H1 (cell line): ENCODE data around the gene TSSK6. TPM values are rescaled to one million over a fixed set of nuclear protein-coding genes. Genes with fewer than 3 reads are reported as not detected.

Source experiments
- CTCF ChIA-PET: fragments of 300-600 bp; sonication (Branson Sonifier 250); formaldehyde crosslinking; loops from one replicate; lab custom pipeline; 2021; ENCODE audit not compliant: partially characterized antibody; lab: Charles Lee
- POLR2A ChIA-PET: fragments of 300-600 bp; sonication (Branson Sonifier 250); formaldehyde crosslinking; loops from one replicate; lab custom pipeline; 2021; ENCODE audit warnings: inconsistent platforms; ENCODE audit not compliant: partially characterized antibody; lab: Charles Lee
- DNase-seq, 2 experiments: peaks; one replicate each; pipeline versions ENCODE4 v3.0.0 to v3.0.0-alpha.2; 2010 to 2022; ENCODE audit warnings: low spot score in 2 of 2, low read depth in 1 of 2, mixed read lengths in 1 of 2
- FAIRE-seq: peaks from 2 replicates; lab custom pipeline; 2011; peaks lifted over from hg19 to GRCh38; lab: Jason Lieb, UNC
- H2AFZ ChIP-seq: 2 replicates; pipeline ENCODE4 v1.8.1; 2012; ENCODE audit warnings: low read length, inconsistent platforms
- H2AK5ac ChIP-seq: 2 replicates; pipeline ENCODE4 v1.6.1; 2013; ENCODE audit warnings: low read depth, low read length
- H2BK120ac ChIP-seq: replicated peaks from 2 replicates; pipeline ENCODE3; 2013; ENCODE audit warnings: low read depth, low read length, inconsistent platforms
- H2BK12ac ChIP-seq: 2 replicates; pipeline ENCODE4 v1.6.1; 2013; ENCODE audit warnings: low read depth, low read length
- H2BK15ac ChIP-seq: 2 replicates; pipeline ENCODE4 v1.6.1; 2013; ENCODE audit warnings: low read length
- H2BK20ac ChIP-seq: 2 replicates; pipeline ENCODE4 v1.6.1; 2013; ENCODE audit warnings: low read length
- H2BK5ac ChIP-seq: 2 replicates; pipeline ENCODE4 v1.6.1; 2013; ENCODE audit warnings: low read depth, low read length
- H3K14ac ChIP-seq: 2 replicates; pipeline ENCODE4 v1.6.1; 2013; ENCODE audit warnings: inconsistent platforms; ENCODE audit not compliant: insufficient read length
- H3K18ac ChIP-seq: 2 replicates; pipeline ENCODE4 v1.6.1; 2013; ENCODE audit warnings: low read length; ENCODE audit errors: extremely low read depth
- H3K23ac ChIP-seq: 2 replicates; pipeline ENCODE4 v1.6.1; 2013; ENCODE audit warnings: inconsistent platforms; ENCODE audit not compliant: insufficient read length
- H3K23me2 ChIP-seq: 2 replicates; pipeline ENCODE4 v1.6.1; 2013; ENCODE audit warnings: low read depth, low read length
- H3K27ac ChIP-seq: 2 replicates; pipeline ENCODE4 v1.6.1; 2011; ENCODE audit warnings: low read depth, low read length, inconsistent platforms
- H3K27me3 ChIP-seq, 4 experiments: replicated peaks in 1 of 4; 1 replicate in 1 of 4; 2 replicates in 3 of 4; pipeline versions ENCODE4 v1.6.1 to v1.8.1; 2011 to 2013; ENCODE audit warnings: low read length in 3 of 4, mild to moderate bottlenecking in 3 of 4, inconsistent platforms in 2 of 4, mixed read lengths in 2 of 4, moderate library complexity in 1 of 4; ENCODE audit not compliant: control insufficient read depth in 3 of 4, insufficient read depth in 3 of 4; ENCODE audit errors: extremely low read depth in 1 of 4
- H3K36me3 ChIP-seq, 4 experiments: 2 replicates each; pipeline versions ENCODE4 v1.6.1 to v1.8.1; 2011 to 2013; ENCODE audit warnings: mild to moderate bottlenecking in 4 of 4, low read length in 3 of 4, moderate library complexity in 2 of 4, control low read depth in 1 of 4, inconsistent platforms in 1 of 4; ENCODE audit not compliant: insufficient read depth in 4 of 4, control insufficient read depth in 2 of 4
- H3K4ac ChIP-seq: replicated peaks from 2 replicates; pipeline ENCODE3; 2013; ENCODE audit warnings: low read length, low read depth, mixed read lengths, inconsistent platforms; ENCODE audit not compliant: insufficient read length
- H3K4me1 ChIP-seq, 4 experiments: replicated peaks in 1 of 4; 1 replicate in 1 of 4; 2 replicates in 3 of 4; pipeline versions ENCODE4 v1.6.1 to v1.8.1; 2011 to 2013; ENCODE audit warnings: low read length in 3 of 4, inconsistent platforms in 2 of 4, mixed read lengths in 1 of 4; ENCODE audit not compliant: insufficient read depth in 4 of 4, control insufficient read depth in 3 of 4
- H3K4me2 ChIP-seq, 2 experiments: 2 replicates each; pipeline versions ENCODE4 v1.6.1 to v1.8.1; 2011 to 2013; ENCODE audit warnings: low read depth in 2 of 2, low read length in 2 of 2, control low read depth in 1 of 2, inconsistent platforms in 1 of 2, mild to moderate bottlenecking in 1 of 2; ENCODE audit not compliant: insufficient read depth in 1 of 2
- H3K4me3 ChIP-seq, 4 experiments: fragments of 200-600, 300-600 bp in 1 of 4; sonication (generic), shearing (Covaris generic), sonication (Bioruptor Twin) in 1 of 4; 2 replicates each; pipeline versions ENCODE4 v1.5.1 to v1.8.1; 2011 to 2016; ENCODE audit warnings: low read length in 4 of 4, low read depth in 3 of 4, control low read depth in 2 of 4, inconsistent platforms in 2 of 4, mild to moderate bottlenecking in 2 of 4, mixed read lengths in 1 of 4, moderate library complexity in 1 of 4; ENCODE audit not compliant: insufficient read depth in 2 of 4; ENCODE audit errors: extremely low read depth in 1 of 4
- H3K56ac ChIP-seq: replicated peaks from 2 replicates; pipeline ENCODE3; 2013; ENCODE audit warnings: low read depth, mild to moderate bottlenecking, mixed read lengths, low read length, inconsistent platforms; ENCODE audit not compliant: insufficient read length
- H3K79me1 ChIP-seq: 2 replicates; pipeline ENCODE4 v1.6.1; 2013; ENCODE audit warnings: low read depth, low read length, control low read depth
- H3K79me2 ChIP-seq, 2 experiments: 2 replicates each; pipeline versions ENCODE4 v1.6.1 to v1.8.1; 2012 to 2013; ENCODE audit warnings: low read length in 2 of 2, mild to moderate bottlenecking in 2 of 2, inconsistent platforms in 1 of 2; ENCODE audit not compliant: insufficient read depth in 2 of 2, control insufficient read depth in 1 of 2
- H3K9ac ChIP-seq, 4 experiments: replicated peaks in 1 of 4; 1 replicate in 1 of 4; 2 replicates in 3 of 4; pipeline versions ENCODE4 v1.6.1 to v1.8.1; 2011 to 2013; ENCODE audit warnings: low read depth in 3 of 4, low read length in 3 of 4, control low read depth in 2 of 4, mild to moderate bottlenecking in 2 of 4, moderate library complexity in 2 of 4, inconsistent platforms in 1 of 4; ENCODE audit errors: extremely low read depth in 1 of 4
- H3K9me3 ChIP-seq, 2 experiments: 2 replicates each; pipeline versions ENCODE4 v1.6.1 to v1.8.1; 2012 to 2013; ENCODE audit warnings: mild to moderate bottlenecking in 2 of 2, moderate library complexity in 2 of 2, control low read depth in 1 of 2, inconsistent platforms in 1 of 2, low read depth in 1 of 2, low read length in 1 of 2, mixed read lengths in 1 of 2; ENCODE audit not compliant: insufficient read depth in 2 of 2
- H4K20me1 ChIP-seq, 2 experiments: replicated peaks in 1 of 2; 2 replicates each; pipeline versions ENCODE3 to v1.8.1; 2011 to 2013; ENCODE audit warnings: inconsistent platforms in 2 of 2, low read length in 2 of 2, mild to moderate bottlenecking in 1 of 2; ENCODE audit not compliant: insufficient read depth in 2 of 2, control insufficient read depth in 1 of 2
- H4K5ac ChIP-seq: 2 replicates; pipeline ENCODE4 v1.6.1; 2013; ENCODE audit warnings: low read length, low read depth, mixed read lengths, inconsistent platforms; ENCODE audit not compliant: insufficient read length
- H4K8ac ChIP-seq: 2 replicates; pipeline ENCODE4 v1.8.0; 2013; ENCODE audit warnings: mild to moderate bottlenecking, moderate library complexity, low read length, inconsistent platforms; ENCODE audit not compliant: insufficient read depth; ENCODE audit errors: extremely low read depth
- H4K91ac ChIP-seq: replicated peaks from 2 replicates; pipeline ENCODE3; 2013; ENCODE audit warnings: low read length, mixed read lengths, inconsistent platforms; ENCODE audit not compliant: insufficient read length
- CBX5 ChIP-seq: fragments of 300-800, 300-1000 bp; sonication (generic); IDR thresholded peaks from 2 replicates; pipeline ENCODE4 v1.7.1; 2016; ENCODE audit warnings: antibody characterized with exemption, low read length, low read depth
- CBX8 ChIP-seq: fragments of 300-800, 300-1000 bp; sonication (generic); IDR thresholded peaks from 2 replicates; pipeline ENCODE4 v1.7.1; 2016; ENCODE audit warnings: low read depth, low read length, borderline replicate concordance
- CHD2 ChIP-seq: IDR thresholded peaks from 2 replicates; pipeline ENCODE4 v1.6.1; 2012; ENCODE audit warnings: low read length, improper control_type of control experiment
- KDM5A ChIP-seq: fragments of 200-600 bp; IDR thresholded peaks from 2 replicates; pipeline ENCODE4 v1.7.1; 2012; ENCODE audit warnings: mild to moderate bottlenecking, low read length, inconsistent platforms, mixed read lengths
- RBBP5 ChIP-seq: IDR thresholded peaks from 2 replicates; pipeline ENCODE4 v1.7.1; 2012; ENCODE audit warnings: low read depth, mild to moderate bottlenecking, inconsistent platforms, low read length, moderate library complexity, borderline replicate concordance
- TEAD4 ChIP-seq: IDR thresholded peaks from 2 replicates; pipeline ENCODE4 v1.6.1; 2012; ENCODE audit warnings: low read depth, low read length, inconsistent platforms, mixed read lengths
- WGBS, 2 experiments: shearing (Covaris generic) in 1 of 2; methylation state at CpG; one replicate each; pipeline versions ENCODE4 v1.1.6 to v1.1.7; 2013 to 2015; ENCODE audit warnings: low lambda C conversion rate in 2 of 2, mixed read lengths in 2 of 2, inconsistent platforms in 1 of 2, low coverage in 1 of 2, missing lambda C conversion rate in 1 of 2; ENCODE audit not compliant: insufficient replicate concordance in 2 of 2, insufficient coverage in 1 of 2, insufficient read length in 1 of 2; ENCODE audit errors: extremely low coverage in 1 of 2, missing lambda C conversion rate in 1 of 2; 5-methylcytosine and 5-hydroxymethylcytosine counted together
- polyA plus RNA-seq, 7 experiments: library from polyadenylated mRNA; depleted of rRNA in 3 of 7; stranded (reverse) in 5 of 7; unstranded in 2 of 7; fragments of >200 nt in 5 of 7; fragments of 200-250 nt in 2 of 7; gene quantifications; 1 replicate in 5 of 7; 2 replicates in 1 of 7; 4 replicates in 1 of 7; pipeline versions ENCODE4 v1.2.1 to v1.2.3, GENCODE V29; 2011 to 2013; ENCODE audit warnings: missing spikeins in 2 of 7, mixed read lengths in 2 of 7
- total RNA-seq: library from RNA; stranded (reverse); fragmentation: NEBNext Ultra II Directional; extraction: Animal tissue kit (Norgen Biotek cat#: 25700); gene quantifications from 2 replicates; pipeline ENCODE4 v1.2.1, GENCODE V29; 2021

The TSSK6 gene
- total and polyA plus RNA-seq, 2 of the 8 experiments (the other 6 are each of a cell fraction or from before 2014, with no cell fraction given): 3.6 to 7.8 TPM

DNA sequence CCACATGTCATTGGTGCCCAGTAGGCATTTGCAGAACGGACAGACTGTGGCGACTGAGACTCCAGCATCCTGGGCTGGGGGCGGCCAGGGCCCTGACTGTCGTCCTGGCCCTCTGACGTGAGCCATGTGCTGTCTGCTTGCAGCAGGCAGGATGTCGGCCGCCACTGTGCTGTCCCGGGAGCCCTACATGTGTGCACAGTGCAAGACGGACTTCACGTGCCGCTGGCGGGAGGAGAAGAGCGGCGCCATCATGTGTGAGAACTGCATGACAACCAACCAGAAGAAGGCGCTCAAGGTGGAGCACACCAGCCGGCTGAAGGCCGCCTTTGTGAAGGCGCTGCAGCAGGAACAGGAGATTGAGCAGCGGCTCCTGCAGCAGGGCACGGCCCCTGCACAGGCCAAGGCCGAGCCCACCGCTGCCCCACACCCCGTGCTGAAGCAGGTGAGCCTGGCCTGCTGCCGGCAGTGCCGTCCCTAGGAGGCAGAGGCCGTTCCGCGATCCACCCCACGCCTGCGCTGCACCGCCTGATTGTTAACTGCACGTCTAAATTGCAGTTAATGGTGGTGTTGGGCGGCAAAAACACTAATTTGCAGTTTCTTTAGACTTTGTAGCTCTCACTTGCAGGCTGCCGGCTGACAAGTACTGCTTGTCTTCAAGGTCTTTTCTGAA, 14.2 kb downstream of the TSSK6 start:
- Histone ChIP-seq H4K5ac (no peak overlapping the region), H3K4me2 (no peak overlapping the region), H3K9ac (no peak overlapping the region), H2BK5ac (no peak overlapping the region), H2AK5ac (no peak overlapping the region), H2BK15ac (no peak overlapping the region), H3K27ac (no peak overlapping the region), H3K4me1 (no peaks in the 10 kb centered on the region), H4K8ac (no peak overlapping the region; the same call in 1 of the 2 replicates), H4K91ac (no peak overlapping the region), H3K14ac (no peak overlapping the region), H3K56ac (no peak overlapping the region), H3K23ac (no peak overlapping the region), H3K9me3 (no peaks in the 10 kb centered on the region), H2BK120ac (no peak overlapping the region), H2AFZ (no peak overlapping the region), H3K4ac (no peak overlapping the region), H4K20me1 (peaks cover 5 to 21% of the 10 kb centered on the region in 2 experiments), H3K23me2 (peaks cover 2% of the 10 kb centered on the region; the same call in 1 of the 2 replicates), H3K36me3 (peaks cover 25 to 68% (median 59%) of the 10 kb centered on the region in 4 experiments), H3K79me1 (peaks cover 4% of the 10 kb centered on the region), H3K27me3 (no peaks in the 10 kb centered on the region), H3K4me3 (no peak overlapping the region), H3K79me2 (peaks cover 0 to 1% of the 10 kb centered on the region in 2 experiments; a peak in 1 of 4 replicates), H2BK12ac (no peak overlapping the region), H2BK20ac (no peak overlapping the region), H3K18ac (no peak overlapping the region)
- FAIRE-seq: no peak
- WGBS, 2 experiments: 95% methylated on average over 34 of the region's 34 CpGs; no CpG with 5 or more reads in 1 of the 2 experiments
- DNase-seq: no peak
- TF ChIP-seq RBBP5 (no peak), KDM5A (no peak), CBX8 (no peak), CHD2 (no peak), TEAD4 (no peak), CBX5 (no peak)
- ChIA-PET CTCF (interaction anchor here (0.6 kb wide), 1 partner anchor 269 kb away, joined by 3 read pairs; no protein-coding TSS in a partner anchor), POLR2A (no interaction called here)
